ENCODE measurements around the gene JPH4.

- TF ChIP-seq EZH2 (IDR thresholded peaks at IDR 0.05) (no peak), CTCF (IDR thresholded peaks at IDR 0.05) (no peak), EZH2phosphoT487 (IDR thresholded peaks at IDR 0.05) (no peak)
Measured at GRCh38 chr14:23551266-23552028, 27.1 kb downstream of the JPH4 start, which contains the start of gene ZFHX2.
